Uterus (tissue), 2 donors: Measurements from ENCODE around the gene ABCA2.

Experiments used
- POLR2A ChIP-seq, 2 donors: fragments of 450-650 bp; IDR thresholded peaks; one replicate each; pipeline ENCODE4 v1.6.1; 2016; ENCODE audit warnings: antibody characterized with exemption in 2 of 2, mild to moderate bottlenecking in 1 of 2, moderate library complexity in 1 of 2
- TF ChIP-seq, protein P1 (sequence below), 4 experiments: fragments of 200-600 bp in 2 of 4; fragments of 450-650 bp in 2 of 4; sonication (generic) in 2 of 4; IDR thresholded peaks; one replicate each; pipeline ENCODE4 v1.5.1; 2016 to 2019; ENCODE audit warnings: antibody characterized with exemption in 4 of 4, mild to moderate bottlenecking in 2 of 4, moderate library complexity in 1 of 4

DNA sequence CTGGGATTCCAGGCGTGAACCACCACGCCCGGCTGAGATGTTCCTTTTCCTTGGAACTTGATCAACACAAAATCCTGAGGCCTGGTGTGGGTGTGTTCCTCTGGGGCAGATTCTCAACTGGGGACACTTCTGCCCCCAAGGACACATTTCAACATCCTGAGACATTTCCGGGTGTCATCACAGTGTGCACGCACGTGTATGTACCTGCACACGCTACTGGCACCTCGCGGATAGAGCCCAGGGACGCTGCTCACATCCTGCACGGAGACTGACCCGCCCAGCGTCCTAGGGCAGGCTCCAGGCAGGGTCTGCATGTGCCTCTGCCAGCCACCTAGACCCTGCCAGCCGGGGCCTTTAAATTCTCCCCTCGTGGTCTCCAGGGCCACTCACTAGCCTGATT is 34.3 kb upstream of the ABCA2 start:
- no peak for TF ChIP-seq POLR2A (IDR thresholded peaks at IDR 0.05)
- TF ChIP-seq, protein P1, sequence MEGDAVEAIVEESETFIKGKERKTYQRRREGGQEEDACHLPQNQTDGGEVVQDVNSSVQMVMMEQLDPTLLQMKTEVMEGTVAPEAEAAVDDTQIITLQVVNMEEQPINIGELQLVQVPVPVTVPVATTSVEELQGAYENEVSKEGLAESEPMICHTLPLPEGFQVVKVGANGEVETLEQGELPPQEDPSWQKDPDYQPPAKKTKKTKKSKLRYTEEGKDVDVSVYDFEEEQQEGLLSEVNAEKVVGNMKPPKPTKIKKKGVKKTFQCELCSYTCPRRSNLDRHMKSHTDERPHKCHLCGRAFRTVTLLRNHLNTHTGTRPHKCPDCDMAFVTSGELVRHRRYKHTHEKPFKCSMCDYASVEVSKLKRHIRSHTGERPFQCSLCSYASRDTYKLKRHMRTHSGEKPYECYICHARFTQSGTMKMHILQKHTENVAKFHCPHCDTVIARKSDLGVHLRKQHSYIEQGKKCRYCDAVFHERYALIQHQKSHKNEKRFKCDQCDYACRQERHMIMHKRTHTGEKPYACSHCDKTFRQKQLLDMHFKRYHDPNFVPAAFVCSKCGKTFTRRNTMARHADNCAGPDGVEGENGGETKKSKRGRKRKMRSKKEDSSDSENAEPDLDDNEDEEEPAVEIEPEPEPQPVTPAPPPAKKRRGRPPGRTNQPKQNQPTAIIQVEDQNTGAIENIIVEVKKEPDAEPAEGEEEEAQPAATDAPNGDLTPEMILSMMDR (IDR thresholded peaks at IDR 0.05), result no peak
